ENCODE data around the gene UTP15. TPM values are rescaled to one million over a fixed set of nuclear protein-coding genes. Genes with fewer than 3 reads are reported as not detected.
A peak's percentile ranks its signal among the peaks of the same experiment; 100 is the strongest.

The UTP15 gene
- total RNA-seq, 1 experiment from 2014 or later = 38.8 TPM

- no peaks in the 10 kb centered on the region for H3K9me3 ChIP-seq (ENCODE audit: control insufficient read depth, insufficient read depth, low read depth, low read length)
- TF ChIP-seq CTCF (IDR thresholded peaks at IDR 0.05) (peak; percentile 25; the same call in 1 of the 2 replicates), SIN3A (IDR thresholded peaks at IDR 0.05; ENCODE audit: borderline replicate concordance, insufficient read depth, low read depth, low read length) (no peak)
- no TSS peak for BruUV-seq (replicated peaks)
- H3K36me3 ChIP-seq (ENCODE audit: control insufficient read depth, insufficient read depth, low read length) = no peaks in the 10 kb centered on the region
- ChIA-PET CTCF (no interaction called here), POLR2A (no interaction called here)
- ATAC-seq (peak; percentile 78), DNase-seq (ENCODE audit: low read depth, low spot score) (no peak)
- peaks cover 49% of the 10 kb centered on the region for H3K4me1 ChIP-seq (ENCODE audit: control insufficient read depth, insufficient read depth, low read length)
- in situ Hi-C loops (cut with HindIII; ENCODE audit: low pct_unique_long_range_greater_than_20kb, low sequenced_read_pairs) = no loop called here
- H3K27ac ChIP-seq (ENCODE audit: low read length) = peak overlapping the region; percentile 98
- peak overlapping the region; percentile 59 to 60 for H3K4me3 ChIP-seq (ENCODE audit: low read depth in 2 of 2, low read length in 2 of 2)
- H3K27me3 ChIP-seq (ENCODE audit: control insufficient read depth, insufficient read depth, low read length) = no peaks in the 10 kb centered on the region
- intact Hi-C loops (cut with micrococcal nuclease; ENCODE audit: unreplicated experiment) = loop anchor here (5.0 kb wide), 1 partner anchor 67 kb away; no protein-coding TSS in a partner anchor
Observed at GRCh38 chr5:73625372-73625943, 59.9 kb downstream of the UTP15 start.

- Histone ChIP-seq H3K27ac (ENCODE audit: low read length) (peak within 1 kb of the TSS; percentile 98), H3K27me3 (ENCODE audit: control insufficient read depth, insufficient read depth, low read length) (no peaks in the 10 kb centered on the region), H3K4me3 (ENCODE audit: low read depth in 2 of 2, low read length in 2 of 2) (peak within 1 kb of the TSS; percentile 60 to 79), H3K9me3 (ENCODE audit: control insufficient read depth, insufficient read depth, low read depth, low read length) (no peaks in the 10 kb centered on the region), H3K36me3 (ENCODE audit: control insufficient read depth, insufficient read depth, low read length) (no peaks in the 10 kb centered on the region), H3K4me1 (ENCODE audit: control insufficient read depth, insufficient read depth, low read length) (peaks cover 56% of the 10 kb centered on the region)
- ATAC-seq = peak; percentile 90
- intact Hi-C loops (cut with micrococcal nuclease; ENCODE audit: unreplicated experiment) (loop anchor here (5.0 kb wide), 1 partner anchor 66 kb away; no protein-coding TSS in a partner anchor), in situ Hi-C loops (cut with HindIII; ENCODE audit: low pct_unique_long_range_greater_than_20kb, low sequenced_read_pairs) (no loop called here)
- TF ChIP-seq CTCF (IDR thresholded peaks at IDR 0.05) = no peak
- TF ChIP-seq REST (IDR thresholded peaks at IDR 0.05; ENCODE audit: insufficient read depth in 1 of 2, low read depth in 2 of 2, low read length in 1 of 2) = 0 out of 4 replicates have a peak, but pooled peaks of 1 of the 2 experiments have one; percentile 3
- TF ChIP-seq TCF7L2 (IDR thresholded peaks at IDR 0.05; ENCODE audit: low read depth, low read length) = no peak
- peak; percentile 66 for TF ChIP-seq POLR2AphosphoS5 (IDR thresholded peaks at IDR 0.05; ENCODE audit: low read depth, low read length)
- peak; percentile 45; the same call in 1 of the 2 replicates for TF ChIP-seq SIN3A (IDR thresholded peaks at IDR 0.05; ENCODE audit: borderline replicate concordance, insufficient read depth, low read depth, low read length)
- no TSS peak for BruUV-seq (replicated peaks)
- no peak for DNase-seq (ENCODE audit: low read depth, low spot score)
- ChIA-PET POLR2A (no interaction called here), CTCF (interaction anchor here (0.5 kb wide), 1 partner anchor 33 kb away, joined by 3 read pairs; no protein-coding TSS in a partner anchor)
Observed at GRCh38 chr5:73625944-73626811, 60.6 kb downstream of the UTP15 start, which contains the start of gene ARHGEF28. TSS of gene ARHGEF28 (plus strand) at chr5:73626196. CDS start at chr5:73684852, 58,656 bp downstream.

All from Panc1 (cell line).